ENCODE results near the gene CFD.
"Not testable (repeated sequence)": the region's sequence is repeated elsewhere in the genome, so short reads cannot be mapped to it uniquely, and the experiment has no call there.

CFD gene

DNA sequence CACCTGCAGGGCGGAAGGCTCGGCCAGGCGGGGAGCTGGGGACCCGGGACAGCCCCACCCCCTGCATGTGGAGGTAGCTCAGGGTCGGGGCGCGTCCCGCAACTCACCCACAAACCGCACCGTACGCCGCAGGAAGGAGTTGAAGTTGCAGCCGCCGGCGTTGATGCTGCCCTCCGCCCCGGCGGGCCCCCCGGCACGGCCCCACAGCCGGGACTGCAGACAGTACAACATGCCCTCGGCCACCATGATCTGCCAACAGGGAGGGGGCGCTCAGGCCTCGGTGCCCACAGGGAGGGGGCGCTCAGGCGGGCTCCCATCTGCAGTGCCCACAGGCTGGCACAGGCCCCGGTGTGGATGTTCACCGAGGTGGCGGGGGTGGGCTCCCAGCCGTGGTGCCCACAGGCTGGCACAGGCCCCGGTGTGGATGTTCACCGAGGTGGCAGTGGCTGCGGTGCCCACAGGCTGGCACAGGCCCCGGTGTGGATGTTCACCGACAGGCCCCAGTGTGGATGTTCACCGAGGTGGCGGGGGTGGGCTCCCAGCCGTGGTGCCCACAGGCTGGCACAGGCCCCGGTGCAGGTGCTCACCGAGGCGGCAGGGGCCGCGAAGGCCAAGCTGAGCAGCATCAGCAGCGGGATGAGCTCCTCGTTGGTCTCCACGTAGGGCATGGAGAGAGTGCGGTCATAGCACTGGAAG is 44.2 kb upstream of the CFD start:
- Histone ChIP-seq H3K4me1 (no peaks in the 10 kb centered on the region), H2AFZ (no peak overlapping the region), H3K9ac (no peak overlapping the region), H3K36me3 (ENCODE audit: control insufficient read depth, insufficient read depth, low read length) (no peaks in the 10 kb centered on the region), H3K4me3 (ENCODE audit: low read depth, low read length) (no peak overlapping the region), H3K9me3 (ENCODE audit: control insufficient read depth, low read length) (no peaks in the 10 kb centered on the region), H3K27me3 (ENCODE audit: control insufficient read depth, insufficient read depth, low read length) (no peaks in the 10 kb centered on the region), H3K27ac (no peak overlapping the region), H3K4me2 (ENCODE audit: low read length) (no peak overlapping the region), H3K79me2 (no peaks in the 10 kb centered on the region)
- TF ChIP-seq, protein P1, sequence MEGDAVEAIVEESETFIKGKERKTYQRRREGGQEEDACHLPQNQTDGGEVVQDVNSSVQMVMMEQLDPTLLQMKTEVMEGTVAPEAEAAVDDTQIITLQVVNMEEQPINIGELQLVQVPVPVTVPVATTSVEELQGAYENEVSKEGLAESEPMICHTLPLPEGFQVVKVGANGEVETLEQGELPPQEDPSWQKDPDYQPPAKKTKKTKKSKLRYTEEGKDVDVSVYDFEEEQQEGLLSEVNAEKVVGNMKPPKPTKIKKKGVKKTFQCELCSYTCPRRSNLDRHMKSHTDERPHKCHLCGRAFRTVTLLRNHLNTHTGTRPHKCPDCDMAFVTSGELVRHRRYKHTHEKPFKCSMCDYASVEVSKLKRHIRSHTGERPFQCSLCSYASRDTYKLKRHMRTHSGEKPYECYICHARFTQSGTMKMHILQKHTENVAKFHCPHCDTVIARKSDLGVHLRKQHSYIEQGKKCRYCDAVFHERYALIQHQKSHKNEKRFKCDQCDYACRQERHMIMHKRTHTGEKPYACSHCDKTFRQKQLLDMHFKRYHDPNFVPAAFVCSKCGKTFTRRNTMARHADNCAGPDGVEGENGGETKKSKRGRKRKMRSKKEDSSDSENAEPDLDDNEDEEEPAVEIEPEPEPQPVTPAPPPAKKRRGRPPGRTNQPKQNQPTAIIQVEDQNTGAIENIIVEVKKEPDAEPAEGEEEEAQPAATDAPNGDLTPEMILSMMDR (IDR thresholded peaks at IDR 0.05), result no peak

DNA sequence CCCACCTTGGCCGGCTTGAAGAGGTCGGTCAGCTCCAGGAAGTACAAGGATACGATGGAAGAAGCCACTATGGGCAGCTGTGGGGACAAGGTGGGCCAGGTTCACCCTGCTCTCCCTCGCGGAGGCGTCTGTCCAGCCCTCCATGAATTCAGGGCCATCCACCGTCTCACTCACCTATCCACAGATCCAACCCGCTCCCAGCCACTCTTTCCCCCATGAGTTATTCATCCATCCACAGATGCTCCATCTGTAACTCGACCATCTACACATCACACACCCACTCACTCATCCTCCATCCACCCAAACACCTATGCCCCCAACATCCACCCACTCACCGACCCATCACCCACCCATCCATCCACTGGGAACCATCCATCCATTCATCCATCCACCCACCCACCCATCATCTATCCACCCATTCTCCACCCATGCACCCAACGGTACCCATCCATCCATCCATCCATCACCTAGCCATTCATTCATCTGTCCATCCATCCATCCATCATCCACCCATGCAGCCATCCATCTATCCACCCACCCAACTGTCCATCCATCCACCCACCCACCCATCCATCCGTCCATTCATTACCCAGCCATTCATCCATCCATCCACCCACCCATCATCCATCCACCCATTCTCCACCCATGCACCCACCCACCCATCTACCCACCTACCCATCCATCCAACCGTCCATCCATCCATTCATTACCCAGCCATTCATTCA is 43.5 kb upstream of the CFD start:
- Histone ChIP-seq H3K27ac (no peak overlapping the region), H3K4me3 (ENCODE audit: low read depth, low read length) (no peak overlapping the region), H3K79me2 (no peaks in the 10 kb centered on the region), H3K27me3 (ENCODE audit: control insufficient read depth, insufficient read depth, low read length) (no peaks in the 10 kb centered on the region), H3K36me3 (ENCODE audit: control insufficient read depth, insufficient read depth, low read length) (no peaks in the 10 kb centered on the region), H3K4me2 (ENCODE audit: low read length) (no peak overlapping the region), H3K9ac (no peak overlapping the region), H3K4me1 (no peaks in the 10 kb centered on the region), H3K9me3 (ENCODE audit: control insufficient read depth, low read length) (no peaks in the 10 kb centered on the region), H2AFZ (no peak overlapping the region)
- TF ChIP-seq, protein P1 (IDR thresholded peaks at IDR 0.05), result no peak

DNA sequence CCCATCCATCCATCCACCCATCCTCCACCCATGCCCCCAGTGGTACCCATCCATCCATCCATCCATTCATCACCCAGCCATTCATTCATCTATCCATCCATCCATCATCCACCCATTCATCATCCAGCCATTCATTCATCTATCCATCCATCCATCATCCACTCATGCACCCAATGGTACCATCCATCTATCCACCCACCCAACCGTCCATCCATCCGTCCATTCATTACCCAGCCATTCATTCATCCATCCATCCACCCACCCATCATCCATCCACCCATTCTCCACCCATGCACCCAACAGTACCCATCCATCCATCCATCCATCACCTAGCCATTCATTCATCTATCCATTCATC is 43.0 kb upstream of the CFD start:
- Histone ChIP-seq H3K4me1 (no peaks in the 10 kb centered on the region), H3K4me3 (ENCODE audit: low read depth, low read length) (no peak overlapping the region), H3K79me2 (no peaks in the 10 kb centered on the region), H3K27ac (no peak overlapping the region), H3K9ac (no peak overlapping the region), H3K9me3 (ENCODE audit: control insufficient read depth, low read length) (no peaks in the 10 kb centered on the region), H3K36me3 (ENCODE audit: control insufficient read depth, insufficient read depth, low read length) (no peaks in the 10 kb centered on the region), H3K27me3 (ENCODE audit: control insufficient read depth, insufficient read depth, low read length) (no peaks in the 10 kb centered on the region), H3K4me2 (ENCODE audit: low read length) (no peak overlapping the region), H2AFZ (no peak overlapping the region)
- TF ChIP-seq, protein P1 (IDR thresholded peaks at IDR 0.05), result no peak

- H2AFZ ChIP-seq; H3K27ac ChIP-seq; H3K36me3 ChIP-seq (ENCODE audit: control insufficient read depth, insufficient read depth, low read length); H3K4me3 ChIP-seq (ENCODE audit: low read depth, low read length); H3K79me2 ChIP-seq; H3K9ac ChIP-seq; H3K4me2 ChIP-seq (ENCODE audit: low read length); H3K27me3 ChIP-seq (ENCODE audit: control insufficient read depth, insufficient read depth, low read length); H3K9me3 ChIP-seq (ENCODE audit: control insufficient read depth, low read length); H3K4me1 ChIP-seq: not testable (repeated sequence)
Measured at GRCh38 chr19:820212-820611, 39.3 kb upstream of the CFD start.

DNA sequence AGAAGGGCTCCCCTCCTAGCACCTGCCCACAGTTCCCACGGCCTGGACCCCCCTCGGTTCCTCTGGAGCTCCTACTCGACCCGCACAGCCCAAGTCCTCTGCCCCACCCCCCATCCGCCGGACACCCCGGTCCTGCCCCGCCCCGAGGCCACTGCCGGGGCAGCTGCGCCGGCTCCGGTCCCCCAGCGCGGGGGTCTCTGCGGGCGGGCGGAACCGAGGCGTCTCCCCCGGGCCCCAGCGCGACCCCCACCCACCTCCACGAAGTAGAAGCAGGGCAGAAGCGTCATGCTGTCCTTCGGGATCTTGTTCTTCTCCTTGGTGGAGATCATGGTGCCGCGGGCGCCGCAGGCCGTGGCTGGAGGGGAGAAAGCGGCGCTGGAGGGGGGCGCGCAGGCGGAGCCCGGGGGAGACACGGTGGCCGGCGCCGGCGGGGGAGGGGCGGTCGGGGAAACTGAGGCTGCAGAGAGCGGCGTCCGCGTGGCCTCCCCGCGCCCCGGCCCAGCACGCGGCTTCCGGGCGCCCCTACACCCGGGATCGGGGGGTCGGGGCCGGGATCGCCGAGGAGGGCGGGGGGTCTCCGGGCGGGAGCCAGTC is 38.1 kb upstream of the CFD start:
- Histone ChIP-seq H3K79me2 (no peaks in the 10 kb centered on the region), H3K36me3 (ENCODE audit: control insufficient read depth, insufficient read depth, low read length) (no peaks in the 10 kb centered on the region), H3K4me1 (no peaks in the 10 kb centered on the region), H3K27me3 (ENCODE audit: control insufficient read depth, insufficient read depth, low read length) (no peaks in the 10 kb centered on the region), H3K4me2 (ENCODE audit: low read length) (peak overlapping the region; percentile 59), H2AFZ (peak overlapping the region; percentile 63), H3K9me3 (ENCODE audit: control insufficient read depth, low read length) (no peaks in the 10 kb centered on the region), H3K4me3 (ENCODE audit: low read depth, low read length) (no peak overlapping the region), H3K9ac (no peak overlapping the region), H3K27ac (no peak overlapping the region)
- TF ChIP-seq, protein P1 (IDR thresholded peaks at IDR 0.05), result no peak

Data from parathyroid adenoma (tissue), 2 donors.